K562 (cell line): ENCODE measurements around the gene PAIP2. TPM values are rescaled to one million over a fixed set of nuclear protein-coding genes. Genes with fewer than 3 reads are reported as not detected.
A peak's percentile ranks its signal among the peaks of the same experiment; 100 is the strongest.

ENCODE experiments used
- BHLHE40 ChIP-seq: IDR thresholded peaks from 2 replicates; pipeline ENCODE4 v1.6.1; 2011; ENCODE audit warnings: low read length, improper control_type of control experiment
- EHMT2 ChIP-seq: fragments of 450-650 bp; IDR thresholded peaks from 2 replicates; pipeline ENCODE4 v1.6.1; 2018; ENCODE audit warnings: antibody characterized with exemption
- FOXK2 ChIP-seq, 2 experiments: fragments of 450-650 bp; IDR thresholded peaks in 1 of 2; conservative IDR thresholded peaks in 1 of 2; 2 replicates each; pipeline ENCODE4 v1.6.1; 2016; ENCODE audit warnings: low read depth in 2 of 2, mild to moderate bottlenecking in 1 of 2
- GATA2 ChIP-seq: sonication (generic); formaldehyde crosslinking; IDR thresholded peaks from 2 replicates; pipeline ENCODE4 v1.4.0; 2020; ENCODE audit warnings: mild to moderate bottlenecking, missing genetic modification reagents
- HMG20A ChIP-seq: fragments of 450-650 bp; formaldehyde crosslinking; conservative IDR thresholded peaks from 2 replicates; pipeline ENCODE4 v1.4.0; 2020; ENCODE audit warnings: mild to moderate bottlenecking, mixed read lengths
- IRF2 ChIP-seq: sonication (generic); formaldehyde crosslinking; IDR thresholded peaks from 2 replicates; pipeline ENCODE4 v1.8.1; 2022; ENCODE audit warnings: mild to moderate bottlenecking, missing genetic modification reagents
- NELFE ChIP-seq: IDR thresholded peaks from 2 replicates; pipeline ENCODE4 v1.6.1; 2011; ENCODE audit warnings: mild to moderate bottlenecking; ENCODE audit not compliant: insufficient read depth, insufficient read length
- NEUROD1 ChIP-seq: fragments of 150-350 bp; IDR thresholded peaks from 2 replicates; pipeline ENCODE4 v1.6.1; 2014; ENCODE audit warnings: borderline replicate concordance, low read length, low read depth; ENCODE audit not compliant: partially characterized antibody
- NFIX ChIP-seq: fragments of 250-450 bp; sonication (Bioruptor Pico); IDR thresholded peaks from 2 replicates; pipeline ENCODE4 v1.4.0; 2020; ENCODE audit warnings: low read depth, mild to moderate bottlenecking, moderate library complexity
- PHF20 ChIP-seq: fragments of 450-650 bp; IDR thresholded peaks from 2 replicates; pipeline ENCODE4 v1.6.1; 2018; ENCODE audit not compliant: partially characterized antibody
- PTBP1 ChIP-seq: fragments of 200-400 bp; formaldehyde crosslinking; IDR thresholded peaks from 2 replicates; pipeline ENCODE4 v1.6.1; 2017; ENCODE audit warnings: low read depth, low read length
- SAFB ChIP-seq: fragments of 200-400 bp; formaldehyde crosslinking; IDR thresholded peaks from 2 replicates; pipeline ENCODE4 v1.6.1; 2017; ENCODE audit warnings: low read depth, low read length, borderline replicate concordance
- SREBF1 ChIP-seq: fragments of 150-350 bp; IDR thresholded peaks from 2 replicates; pipeline ENCODE4 v1.6.1; 2014; ENCODE audit warnings: antibody characterized with exemption, low read depth, low read length, borderline replicate concordance
- SUPT5H ChIP-seq: fragments of 450-650 bp; IDR thresholded peaks from 2 replicates; pipeline ENCODE4 v1.6.1; 2016
- TFE3 ChIP-seq: fragments of 450-650 bp; formaldehyde crosslinking; IDR thresholded peaks from 2 replicates; pipeline ENCODE4 v1.4.0; 2020; ENCODE audit warnings: mild to moderate bottlenecking, mixed read lengths
- U2AF1 ChIP-seq: fragments of 200-400 bp; formaldehyde crosslinking; optimal IDR thresholded peaks from 2 replicates; pipeline ENCODE3; 2017; ENCODE audit warnings: mild to moderate bottlenecking, low read depth, low read length, moderate library complexity
- XRCC5 ChIP-seq: fragments of 200-400 bp; formaldehyde crosslinking; IDR thresholded peaks from 2 replicates; pipeline ENCODE4 v1.6.1; 2017; ENCODE audit warnings: low read depth, mild to moderate bottlenecking, low read length
- ZC3H4 ChIP-seq: sonication (generic); formaldehyde crosslinking; IDR thresholded peaks from 2 replicates; pipeline ENCODE4 v1.9.0; 2021; ENCODE audit warnings: missing genetic modification reagents, borderline replicate concordance
- ZFP30 ChIP-seq: fragments of 250-450 bp; sonication (Bioruptor Pico); IDR thresholded peaks from 2 replicates; pipeline ENCODE4 v1.8.0; 2022; ENCODE audit warnings: moderate library complexity, mild to moderate bottlenecking, inconsistent platforms, borderline replicate concordance
- ZNF23 ChIP-seq: fragments of 250-450 bp; sonication (Bioruptor Pico); IDR thresholded peaks from 2 replicates; pipeline ENCODE4 v1.4.0; 2020; ENCODE audit warnings: mild to moderate bottlenecking
- ZNF24 ChIP-seq: fragments of 450-650 bp; IDR thresholded peaks from 2 replicates; pipeline ENCODE4 v1.6.1; 2016
- ZNF431 ChIP-seq: sonication (generic); formaldehyde crosslinking; IDR thresholded peaks from 2 replicates; pipeline ENCODE4 v1.8.0; 2022; ENCODE audit warnings: mild to moderate bottlenecking, missing genetic modification reagents
- ZNF707 ChIP-seq: fragments of 250-450 bp; sonication (Bioruptor Pico); conservative IDR thresholded peaks from 2 replicates; pipeline ENCODE4 v1.8.0; 2022; ENCODE audit warnings: inconsistent platforms, mild to moderate bottlenecking, moderate library complexity
- polyA plus RNA-seq, 8 experiments: library from polyadenylated mRNA; depleted of rRNA in 4 of 8; stranded (reverse) in 5 of 8; unstranded in 3 of 8; fragments of >200 nt; fragmentation: Nextera tagmentation in 2 of 8; fragmentation: Illumina TruSeq in 1 of 8; extraction: Ambion mirVana in 2 of 8; extraction: Trizol in 1 of 8; gene quantifications; 2 replicates each; pipeline versions ENCODE4 v1.2.1 to v1.2.3, GENCODE V29; 2011 to 2014; ENCODE audit warnings: inconsistent platforms in 1 of 8, missing spikeins in 1 of 8
- total RNA-seq, 7 experiments: library from RNA; depleted of rRNA in 6 of 7; stranded (reverse); fragments of >200 nt in 6 of 7; fragmentation: Illumina TruSeq in 2 of 7; extraction: Trizol in 2 of 7; gene quantifications; 2 replicates each; pipeline versions ENCODE4 v1.2.1 to v1.2.3, GENCODE V29; 2011 to 2021; ENCODE audit warnings: low replicate concordance in 1 of 7
- TF ChIP-seq, protein P1 (sequence below): fragments of 250-450 bp; sonication (Bioruptor Pico); IDR thresholded peaks from 2 replicates; pipeline ENCODE4 v1.4.0; 2020

The PAIP2 gene
- total and polyA plus RNA-seq, 9 of the 15 experiments (the other 6 are each of a cell fraction or from before 2014, with no cell fraction given), result 78.3 to 187 (median 128) TPM

GRCh38 chr5:139403787-139404483 is 62.3 kb downstream of the PAIP2 start, which contains the start of gene SPATA24 (continued):
- TF ChIP-seq BHLHE40 (no peak), ZC3H4 (CRISPR knock-in tag) (no peak), HMG20A (CRISPR knock-in tag) (no peak), ZNF23 (no peak), ZNF24 (no peak), SUPT5H (0 out of 2 replicates have a peak, but pooled peaks have one; percentile 63), PTBP1 (no peak), PHF20 (peak; percentile 38), U2AF1 (no peak), SREBF1 (no peak), NEUROD1 (peak; percentile 91), NFIX (CRISPR knock-in tag) (no peak), FOXK2 (conservative IDR thresholded peaks at IDR 0.05 in 1 of 2, IDR thresholded peaks at IDR 0.05 in 1 of 2; ENCODE audit: low read depth in 2 of 2) (no peak; a peak in 1 of 4 replicates), NELFE (no peak), IRF2 (CRISPR knock-in tag) (no peak), EHMT2 (no peak), ZNF707 (CRISPR knock-in tag) (no peak), SAFB (no peak), XRCC5 (no peak), ZNF431 (CRISPR knock-in tag) (no peak), TFE3 (CRISPR knock-in tag) (no peak), GATA2 (CRISPR knock-in tag) (no peak), ZFP30 (CRISPR knock-in tag) (no peak)
- TF ChIP-seq, protein P1, sequence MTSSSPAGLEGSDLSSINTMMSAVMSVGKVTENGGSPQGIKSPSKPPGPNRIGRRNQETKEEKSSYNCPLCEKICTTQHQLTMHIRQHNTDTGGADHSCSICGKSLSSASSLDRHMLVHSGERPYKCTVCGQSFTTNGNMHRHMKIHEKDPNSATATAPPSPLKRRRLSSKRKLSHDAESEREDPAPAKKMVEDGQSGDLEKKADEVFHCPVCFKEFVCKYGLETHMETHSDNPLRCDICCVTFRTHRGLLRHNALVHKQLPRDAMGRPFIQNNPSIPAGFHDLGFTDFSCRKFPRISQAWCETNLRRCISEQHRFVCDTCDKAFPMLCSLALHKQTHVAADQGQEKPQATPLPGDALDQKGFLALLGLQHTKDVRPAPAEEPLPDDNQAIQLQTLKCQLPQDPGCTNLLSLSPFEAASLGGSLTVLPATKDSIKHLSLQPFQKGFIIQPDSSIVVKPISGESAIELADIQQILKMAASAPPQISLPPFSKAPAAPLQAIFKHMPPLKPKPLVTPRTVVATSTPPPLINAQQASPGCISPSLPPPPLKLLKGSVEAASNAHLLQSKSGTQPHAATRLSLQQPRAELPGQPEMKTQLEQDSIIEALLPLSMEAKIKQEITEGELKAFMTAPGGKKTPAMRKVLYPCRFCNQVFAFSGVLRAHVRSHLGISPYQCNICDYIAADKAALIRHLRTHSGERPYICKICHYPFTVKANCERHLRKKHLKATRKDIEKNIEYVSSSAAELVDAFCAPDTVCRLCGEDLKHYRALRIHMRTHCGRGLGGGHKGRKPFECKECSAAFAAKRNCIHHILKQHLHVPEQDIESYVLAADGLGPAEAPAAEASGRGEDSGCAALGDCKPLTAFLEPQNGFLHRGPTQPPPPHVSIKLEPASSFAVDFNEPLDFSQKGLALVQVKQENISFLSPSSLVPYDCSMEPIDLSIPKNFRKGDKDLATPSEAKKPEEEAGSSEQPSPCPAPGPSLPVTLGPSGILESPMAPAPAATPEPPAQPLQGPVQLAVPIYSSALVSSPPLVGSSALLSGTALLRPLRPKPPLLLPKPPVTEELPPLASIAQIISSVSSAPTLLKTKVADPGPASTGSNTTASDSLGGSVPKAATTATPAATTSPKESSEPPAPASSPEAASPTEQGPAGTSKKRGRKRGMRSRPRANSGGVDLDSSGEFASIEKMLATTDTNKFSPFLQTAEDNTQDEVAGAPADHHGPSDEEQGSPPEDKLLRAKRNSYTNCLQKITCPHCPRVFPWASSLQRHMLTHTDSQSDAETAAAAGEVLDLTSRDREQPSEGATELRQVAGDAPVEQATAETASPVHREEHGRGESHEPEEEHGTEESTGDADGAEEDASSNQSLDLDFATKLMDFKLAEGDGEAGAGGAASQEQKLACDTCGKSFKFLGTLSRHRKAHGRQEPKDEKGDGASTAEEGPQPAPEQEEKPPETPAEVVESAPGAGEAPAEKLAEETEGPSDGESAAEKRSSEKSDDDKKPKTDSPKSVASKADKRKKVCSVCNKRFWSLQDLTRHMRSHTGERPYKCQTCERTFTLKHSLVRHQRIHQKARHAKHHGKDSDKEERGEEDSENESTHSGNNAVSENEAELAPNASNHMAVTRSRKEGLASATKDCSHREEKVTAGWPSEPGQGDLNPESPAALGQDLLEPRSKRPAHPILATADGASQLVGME (CRISPR knock-in tag), result no peak
